KG1 (cell line): Measurements from ENCODE around the gene PCDHGA8.
"Not testable (repeated sequence)": the region's sequence is repeated elsewhere in the genome, so short reads cannot be mapped to it uniquely, and the experiment has no call there.

ENCODE experiments used
- DNase-seq: peaks from one replicate; lab custom pipeline; 2025; lab: John Stamatoyannopoulos, UW

PCDHGA8 gene

GRCh38 chr5:141371572-141372475 lies 20.6 kb upstream of the PCDHGA8 start:
- no peak for DNase-seq

GRCh38 chr5:141373673-141374317 lies 18.6 kb upstream of the PCDHGA8 start, which contains the start of gene PCDHGA6:
Gene PCDHGA6 (plus strand): TSS chr5:141373891. CDS start chr5:141374084, 193 bp downstream.
- DNase-seq = no peak

- DNase-seq = no peak
Measured at GRCh38 chr5:141374627-141375026, 17.8 kb upstream of the PCDHGA8 start.

GRCh38 chr5:141375444-141376155 lies 16.8 kb upstream of the PCDHGA8 start:
- not testable (repeated sequence) for DNase-seq

GRCh38 chr5:141382469-141383294 lies 9.8 kb upstream of the PCDHGA8 start, which contains the start of gene PCDHGA7:
Gene PCDHGA7 (plus strand): TSS chr5:141382742. CDS start chr5:141382900, 158 bp downstream.
- DNase-seq = no peak

GRCh38 chr5:141383345-141383744 lies 9.1 kb upstream of the PCDHGA8 start:
- no peak for DNase-seq

GRCh38 chr5:141384471-141385267 lies 7.8 kb upstream of the PCDHGA8 start:
- DNase-seq = no peak

GRCh38 chr5:141387557-141388311 lies 4.7 kb upstream of the PCDHGA8 start, which contains the start of gene PCDHGB4:
Gene PCDHGB4 (plus strand): TSS chr5:141387698. CDS start chr5:141387885, 187 bp downstream.
- not testable (repeated sequence) for DNase-seq

GRCh38 chr5:141388661-141389060 lies 3.8 kb upstream of the PCDHGA8 start:
- DNase-seq = no peak

- DNase-seq = no peak
Measured at GRCh38 chr5:141389153-141390042, 3.0 kb upstream of the PCDHGA8 start.

- DNase-seq = no peak
Measured at GRCh38 chr5:141393267-141393666, 834 bp downstream of the PCDHGA8 start.

- DNase-seq = not testable (repeated sequence)
Measured at GRCh38 chr5:141394401-141395187, 2.2 kb downstream of the PCDHGA8 start.

- DNase-seq = not testable (repeated sequence)
Measured at GRCh38 chr5:141397756-141398551, 5.5 kb downstream of the PCDHGA8 start, which contains the start of gene PCDHGB5. Gene PCDHGB5 (plus strand): TSS chr5:141397947. CDS start chr5:141398128, 181 bp downstream.

- DNase-seq = no peak
Measured at GRCh38 chr5:141398608-141399007, 6.2 kb downstream of the PCDHGA8 start.

- DNase-seq = no peak
Measured at GRCh38 chr5:141399555-141400258, 7.3 kb downstream of the PCDHGA8 start.

GRCh38 chr5:141402553-141403243 lies 10.3 kb downstream of the PCDHGA8 start, which contains the start of gene PCDHGA9:
Gene PCDHGA9 (plus strand): TSS chr5:141402778. CDS start chr5:141402953, 175 bp downstream.
- DNase-seq = no peak
